ENCODE data around the gene SHC3. TPM values are rescaled to one million over a fixed set of nuclear protein-coding genes. Genes with fewer than 3 reads are reported as not detected.

SHC3 gene
- total RNA-seq, 1 experiment from 2014 or later: 0.27 TPM

DNA sequence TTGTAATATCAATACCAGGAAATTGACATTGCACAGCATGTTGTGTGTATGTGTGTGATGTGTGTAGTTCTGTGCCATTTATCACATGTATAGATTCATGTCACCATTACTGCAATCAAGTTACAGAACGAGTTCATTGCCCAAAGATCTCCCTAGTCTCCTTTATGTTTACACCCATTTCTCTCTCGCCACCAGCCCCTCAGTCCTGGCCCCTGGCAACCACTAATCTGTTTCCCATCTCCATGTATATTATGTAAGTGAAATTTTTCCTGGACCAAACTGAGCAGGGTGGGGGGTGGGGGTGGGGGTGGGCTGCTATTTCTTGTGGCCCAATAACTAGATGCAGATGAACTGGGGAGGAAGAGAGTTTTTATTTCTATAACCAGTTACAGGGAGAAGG, 198.8 kb downstream of the SHC3 start:
- Histone ChIP-seq H3K27ac (ENCODE audit: low read depth, low read length) (no peak overlapping the region), H3K4me3 (replicated peaks in 1 of 2; ENCODE audit: low read depth in 1 of 2, low read length in 2 of 2) (no peak overlapping the region), H3K4me1 (ENCODE audit: control insufficient read depth in 1 of 2, insufficient read depth in 2 of 2, low read length in 2 of 2) (no peaks in the 10 kb centered on the region), H3K36me3 (ENCODE audit: control insufficient read depth in 1 of 2, insufficient read depth in 2 of 2, low read length in 2 of 2) (no peaks in the 10 kb centered on the region), H3K9ac (ENCODE audit: low read length) (no peak overlapping the region), H2AFZ (ENCODE audit: low read depth, low read length, poor library complexity, severe bottlenecking) (no peak overlapping the region), H3K9me3 (ENCODE audit: control insufficient read depth in 1 of 2, insufficient read depth in 1 of 2, low read depth in 1 of 2, low read length in 2 of 2) (no peaks in the 10 kb centered on the region), H4K20me1 (ENCODE audit: insufficient read depth) (no peaks in the 10 kb centered on the region), H3K79me2 (ENCODE audit: insufficient read depth, low read length) (no peaks in the 10 kb centered on the region), H3K4me2 (ENCODE audit: low read length) (no peak overlapping the region), H3K27me3 (ENCODE audit: insufficient read depth, low read length) (no peaks in the 10 kb centered on the region), H3K9me2 (ENCODE audit: insufficient read depth) (no peaks in the 10 kb centered on the region)
- CTCF ChIA-PET: no interaction called here
- POLR2A ChIA-PET: no interaction called here
- TF ChIP-seq FOSL1 (IDR thresholded peaks at IDR 0.05; ENCODE audit: low read depth) (no peak), ELF1 (IDR thresholded peaks at IDR 0.05; ENCODE audit: borderline replicate concordance, low read depth) (no peak), EGR1 (IDR thresholded peaks at IDR 0.05; ENCODE audit: low read depth) (no peak), EZH2 (IDR thresholded peaks at IDR 0.05) (no peak), SRF (IDR thresholded peaks at IDR 0.05; ENCODE audit: low read depth) (no peak), POLR2AphosphoS5 (IDR thresholded peaks at IDR 0.05; ENCODE audit: low read depth, low read length) (no peak), CEBPB (IDR thresholded peaks at IDR 0.05; ENCODE audit: low read depth) (no peak), ZFX (IDR thresholded peaks at IDR 0.05) (no peak), TCF7L2 (IDR thresholded peaks at IDR 0.05; ENCODE audit: borderline replicate concordance, extremely low read depth, insufficient read depth, insufficient read length) (no peak), SIN3A (IDR thresholded peaks at IDR 0.05; ENCODE audit: low read depth) (no peak), YY1 (IDR thresholded peaks at IDR 0.05; ENCODE audit: extremely low read depth, insufficient replicate concordance, low read depth, low read length) (no peak)
- TF ChIP-seq, protein P1, sequence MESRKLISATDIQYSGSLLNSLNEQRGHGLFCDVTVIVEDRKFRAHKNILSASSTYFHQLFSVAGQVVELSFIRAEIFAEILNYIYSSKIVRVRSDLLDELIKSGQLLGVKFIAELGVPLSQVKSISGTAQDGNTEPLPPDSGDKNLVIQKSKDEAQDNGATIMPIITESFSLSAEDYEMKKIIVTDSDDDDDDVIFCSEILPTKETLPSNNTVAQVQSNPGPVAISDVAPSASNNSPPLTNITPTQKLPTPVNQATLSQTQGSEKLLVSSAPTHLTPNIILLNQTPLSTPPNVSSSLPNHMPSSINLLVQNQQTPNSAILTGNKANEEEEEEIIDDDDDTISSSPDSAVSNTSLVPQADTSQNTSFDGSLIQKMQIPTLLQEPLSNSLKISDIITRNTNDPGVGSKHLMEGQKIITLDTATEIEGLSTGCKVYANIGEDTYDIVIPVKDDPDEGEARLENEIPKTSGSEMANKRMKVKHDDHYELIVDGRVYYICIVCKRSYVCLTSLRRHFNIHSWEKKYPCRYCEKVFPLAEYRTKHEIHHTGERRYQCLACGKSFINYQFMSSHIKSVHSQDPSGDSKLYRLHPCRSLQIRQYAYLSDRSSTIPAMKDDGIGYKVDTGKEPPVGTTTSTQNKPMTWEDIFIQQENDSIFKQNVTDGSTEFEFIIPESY (IDR thresholded peaks at IDR 0.05; ENCODE audit: extremely low read depth, insufficient replicate concordance, low read length): no peak
- TF ChIP-seq, protein P2, sequence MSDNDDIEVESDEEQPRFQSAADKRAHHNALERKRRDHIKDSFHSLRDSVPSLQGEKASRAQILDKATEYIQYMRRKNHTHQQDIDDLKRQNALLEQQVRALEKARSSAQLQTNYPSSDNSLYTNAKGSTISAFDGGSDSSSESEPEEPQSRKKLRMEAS (IDR thresholded peaks at IDR 0.05): no peak
- intact Hi-C loops (cut with micrococcal nuclease): no loop called here
- no peak for DNase-seq (ENCODE audit: low read depth, low spot score)
- ATAC-seq: no peak
- RAD21 ChIA-PET (ENCODE audit: low non-redundant PET in 1 of 2, low total read pairs in 2 of 2, uncharacterized antibody in 2 of 2, unreplicated experiment in 2 of 2): no interaction called here
- BruUV-seq (replicated peaks): no TSS peak

Measured in HCT116 (cell line).